Caco-2 (cell line): ENCODE results near the gene EXT2. TPM values are rescaled to one million over a fixed set of nuclear protein-coding genes. Genes with fewer than 3 reads are reported as not detected.

Source experiments
- BruUV-seq: library from RNA; stranded (reverse); fragments of 400-500 nt; replicated peaks from 2 replicates; lab custom pipeline; 2021; lab: Mats Ljungman, UMichigan
- CTCF ChIA-PET: fragments of 300-600 bp; sonication (Branson Sonifier 250); formaldehyde crosslinking; loops from one replicate; lab custom pipeline; 2022; ENCODE audit warnings: antibody characterized with exemption; lab: Charles Lee
- POLR2A ChIA-PET: fragments of 300-600 bp; sonication (Branson Sonifier 250); formaldehyde crosslinking; loops from one replicate; lab custom pipeline; 2022; ENCODE audit warnings: antibody characterized with exemption; lab: Charles Lee
- DNase-seq, 2 experiments: peaks; one replicate each; pipeline versions ENCODE4 v3.0.0 to v3.0.0-alpha.2; 2020 to 2022
- H3K27me3 ChIP-seq: replicated peaks from 2 replicates; pipeline ENCODE4 v1.6.0; 2011; ENCODE audit warnings: low read length; ENCODE audit not compliant: control insufficient read depth, insufficient read depth
- H3K36me3 ChIP-seq: 2 replicates; pipeline ENCODE4 v1.5.1; 2011; ENCODE audit warnings: low read length; ENCODE audit not compliant: control insufficient read depth, insufficient read depth
- H3K4me1 ChIP-seq: fragments of 250-450 bp; sonication (Bioruptor Pico); 2 replicates; pipeline ENCODE4 v1.5.1; 2020; ENCODE audit warnings: mild to moderate bottlenecking
- H3K4me3 ChIP-seq: 2 replicates; pipeline ENCODE4 v1.5.1; 2011; ENCODE audit warnings: low read depth, mild to moderate bottlenecking, control low read depth, low read length
- H3K9me3 ChIP-seq: fragments of 250-450 bp; sonication (Bioruptor Pico); 2 replicates; pipeline ENCODE4 v1.5.1; 2020; ENCODE audit warnings: mild to moderate bottlenecking, moderate library complexity
- H3K27ac Mint-ChIP-seq: one replicate; pipeline ENCODE4 v1.8.0; 2022; ENCODE audit warnings: mixed read lengths; ENCODE audit not compliant: unreplicated experiment
- H3K27me3 Mint-ChIP-seq: one replicate; pipeline ENCODE4 v1.8.0; 2022; ENCODE audit warnings: mixed read lengths; ENCODE audit not compliant: insufficient read depth, unreplicated experiment
- H3K36me3 Mint-ChIP-seq: one replicate; pipeline ENCODE4 v1.8.0; 2022; ENCODE audit warnings: mild to moderate bottlenecking, mixed read lengths; ENCODE audit not compliant: insufficient read depth, unreplicated experiment
- H3K4me1 Mint-ChIP-seq: one replicate; pipeline ENCODE4 v1.8.0; 2022; ENCODE audit warnings: low read depth, mixed read lengths; ENCODE audit not compliant: unreplicated experiment
- H3K4me3 Mint-ChIP-seq: one replicate; pipeline ENCODE4 v1.8.0; 2022; ENCODE audit warnings: mild to moderate bottlenecking, moderate library complexity, mixed read lengths; ENCODE audit not compliant: unreplicated experiment
- H3K9me3 Mint-ChIP-seq: one replicate; pipeline ENCODE4 v1.8.0; 2022; ENCODE audit warnings: mixed read lengths; ENCODE audit not compliant: unreplicated experiment
- intact Hi-C: fragments of 100-400 bp; cut with micrococcal nuclease; formaldehyde crosslinking; loops from one replicate; pipeline ENCODE4 v1.10.0; 2022; ENCODE audit not compliant: unreplicated experiment
- total RNA-seq: library from RNA; stranded (reverse); gene quantifications from 2 replicates; pipeline ENCODE4 v1.2.3, GENCODE V29; 2022
- TF ChIP-seq, protein P1 (sequence below), 2 experiments: fragments of 200-600 bp in 1 of 2; IDR thresholded peaks; 1 replicate in 1 of 2; 2 replicates in 1 of 2; pipeline versions ENCODE4 v1.5.1 to v1.8.0; 2011 to 2022; ENCODE audit warnings: antibody characterized with exemption in 1 of 2, control low read depth in 1 of 2, inconsistent platforms in 1 of 2, low read depth in 1 of 2, low read length in 1 of 2, mild to moderate bottlenecking in 1 of 2, moderate library complexity in 1 of 2; ENCODE audit not compliant: insufficient read depth in 1 of 2, severe bottlenecking in 1 of 2, unreplicated experiment in 1 of 2

The EXT2 gene
- total RNA-seq, 1 experiment from 2014 or later, result 83.3 TPM

- TF ChIP-seq, protein P1, sequence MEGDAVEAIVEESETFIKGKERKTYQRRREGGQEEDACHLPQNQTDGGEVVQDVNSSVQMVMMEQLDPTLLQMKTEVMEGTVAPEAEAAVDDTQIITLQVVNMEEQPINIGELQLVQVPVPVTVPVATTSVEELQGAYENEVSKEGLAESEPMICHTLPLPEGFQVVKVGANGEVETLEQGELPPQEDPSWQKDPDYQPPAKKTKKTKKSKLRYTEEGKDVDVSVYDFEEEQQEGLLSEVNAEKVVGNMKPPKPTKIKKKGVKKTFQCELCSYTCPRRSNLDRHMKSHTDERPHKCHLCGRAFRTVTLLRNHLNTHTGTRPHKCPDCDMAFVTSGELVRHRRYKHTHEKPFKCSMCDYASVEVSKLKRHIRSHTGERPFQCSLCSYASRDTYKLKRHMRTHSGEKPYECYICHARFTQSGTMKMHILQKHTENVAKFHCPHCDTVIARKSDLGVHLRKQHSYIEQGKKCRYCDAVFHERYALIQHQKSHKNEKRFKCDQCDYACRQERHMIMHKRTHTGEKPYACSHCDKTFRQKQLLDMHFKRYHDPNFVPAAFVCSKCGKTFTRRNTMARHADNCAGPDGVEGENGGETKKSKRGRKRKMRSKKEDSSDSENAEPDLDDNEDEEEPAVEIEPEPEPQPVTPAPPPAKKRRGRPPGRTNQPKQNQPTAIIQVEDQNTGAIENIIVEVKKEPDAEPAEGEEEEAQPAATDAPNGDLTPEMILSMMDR (IDR thresholded peaks at IDR 0.05; ENCODE audit: insufficient read depth in 1 of 2, low read depth in 1 of 2, low read length in 1 of 2, severe bottlenecking in 1 of 2, unreplicated experiment in 1 of 2), result no peak
- Histone ChIP-seq H3K36me3 (0 out of 2 replicates have a peak, but pooled peaks cover 1% of the 10 kb centered on the region), H3K4me3 (no peak overlapping the region), H3K27me3 (no peaks in the 10 kb centered on the region), H3K9me3 (no peaks in the 10 kb centered on the region), H3K4me1 (no peaks in the 10 kb centered on the region)
- ChIA-PET CTCF (no interaction called here), POLR2A (no interaction called here)
- no TSS peak for BruUV-seq
- Mint-ChIP-seq H3K9me3 (no peaks in the 10 kb centered on the region), H3K27ac (no peak overlapping the region), H3K27me3 (no peaks in the 10 kb centered on the region), H3K4me1 (no peaks in the 10 kb centered on the region), H3K36me3 (peaks cover 54% of the 10 kb centered on the region), H3K4me3 (no peak overlapping the region)
- no peak for DNase-seq
- intact Hi-C loops, result no loop called here
Measured at GRCh38 chr11:44113018-44113417, 17.5 kb downstream of the EXT2 start.

- CTCF ChIA-PET, result no interaction called here
- H3K36me3 ChIP-seq, result 0 out of 2 replicates have a peak, but pooled peaks cover 1% of the 10 kb centered on the region
- no peak for DNase-seq
- no peak overlapping the region for H3K4me3 Mint-ChIP-seq
- H3K36me3 Mint-ChIP-seq, result peaks cover 51% of the 10 kb centered on the region
- H3K4me3 ChIP-seq, result no peak overlapping the region
- intact Hi-C loops, result no loop called here
- no peak overlapping the region for H3K27ac Mint-ChIP-seq
- H3K4me1 ChIP-seq, result no peaks in the 10 kb centered on the region
- H3K4me1 Mint-ChIP-seq, result no peaks in the 10 kb centered on the region
- POLR2A ChIA-PET, result no interaction called here
- no peaks in the 10 kb centered on the region for H3K27me3 ChIP-seq
- H3K9me3 Mint-ChIP-seq, result no peaks in the 10 kb centered on the region
- no peaks in the 10 kb centered on the region for H3K9me3 ChIP-seq
- BruUV-seq, result no TSS peak
- TF ChIP-seq, protein P1 (IDR thresholded peaks at IDR 0.05; ENCODE audit: insufficient read depth in 1 of 2, low read depth in 1 of 2, low read length in 1 of 2, severe bottlenecking in 1 of 2, unreplicated experiment in 1 of 2), result no peak
- H3K27me3 Mint-ChIP-seq, result no peaks in the 10 kb centered on the region
Measured at GRCh38 chr11:44113572-44113971, 18.1 kb downstream of the EXT2 start.

DNA sequence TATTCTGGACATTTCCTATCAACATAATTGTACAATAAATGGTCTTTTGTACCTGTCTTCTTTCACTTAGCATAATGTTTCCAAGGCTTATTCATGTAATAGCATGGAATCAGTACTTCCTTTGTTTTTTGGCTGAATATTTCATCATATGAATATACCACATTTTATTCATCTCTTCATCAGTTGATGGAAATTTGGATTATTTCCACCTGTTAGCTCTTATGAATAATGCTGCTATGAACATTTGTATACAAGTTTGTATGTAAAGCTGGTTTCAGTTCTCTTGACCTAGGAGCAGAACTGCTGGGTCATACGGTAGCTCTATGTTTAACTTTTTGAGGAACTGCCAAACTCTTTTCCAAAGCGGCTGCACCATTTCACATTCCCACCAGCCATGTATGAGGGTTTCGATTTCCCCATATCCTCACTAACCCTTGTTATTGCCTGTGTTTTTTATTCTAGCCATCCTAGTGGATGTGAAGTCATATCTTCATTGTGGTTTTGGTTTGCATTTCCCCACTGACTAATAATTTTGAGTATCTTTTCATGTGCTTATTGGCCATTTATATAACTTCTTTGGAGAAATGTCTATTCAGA is 20.9 kb downstream of the EXT2 start:
- ChIA-PET CTCF (no interaction called here), POLR2A (no interaction called here)
- no peaks in the 10 kb centered on the region for H3K27me3 Mint-ChIP-seq
- H3K27me3 ChIP-seq, result no peaks in the 10 kb centered on the region
- TF ChIP-seq, protein P1 (IDR thresholded peaks at IDR 0.05; ENCODE audit: insufficient read depth in 1 of 2, low read depth in 1 of 2, low read length in 1 of 2, severe bottlenecking in 1 of 2, unreplicated experiment in 1 of 2), result no peak
- H3K36me3 ChIP-seq, result 0 out of 2 replicates have a peak, but pooled peaks cover 1% of the 10 kb centered on the region
- H3K9me3 Mint-ChIP-seq, result no peaks in the 10 kb centered on the region
- H3K4me3 Mint-ChIP-seq, result no peak overlapping the region
- no peaks in the 10 kb centered on the region for H3K4me1 Mint-ChIP-seq
- H3K4me1 ChIP-seq, result no peaks in the 10 kb centered on the region
- intact Hi-C loops, result no loop called here
- no peak overlapping the region for H3K4me3 ChIP-seq
- H3K9me3 ChIP-seq, result no peaks in the 10 kb centered on the region
- no peak for DNase-seq
- peaks cover 54% of the 10 kb centered on the region for H3K36me3 Mint-ChIP-seq
- no TSS peak for BruUV-seq
- no peak overlapping the region for H3K27ac Mint-ChIP-seq
